HG03521 (cell line): ENCODE data around the gene PTPRT.

ENCODE experiments used
- ATAC-seq: cut with Tn5 transposase; IDR thresholded peaks from one replicate; pipeline ENCODE4 v1.9.1; 2021; ENCODE audit warnings: mild to moderate bottlenecking, moderate library complexity; ENCODE audit not compliant: unreplicated experiment

PTPRT gene

DNA sequence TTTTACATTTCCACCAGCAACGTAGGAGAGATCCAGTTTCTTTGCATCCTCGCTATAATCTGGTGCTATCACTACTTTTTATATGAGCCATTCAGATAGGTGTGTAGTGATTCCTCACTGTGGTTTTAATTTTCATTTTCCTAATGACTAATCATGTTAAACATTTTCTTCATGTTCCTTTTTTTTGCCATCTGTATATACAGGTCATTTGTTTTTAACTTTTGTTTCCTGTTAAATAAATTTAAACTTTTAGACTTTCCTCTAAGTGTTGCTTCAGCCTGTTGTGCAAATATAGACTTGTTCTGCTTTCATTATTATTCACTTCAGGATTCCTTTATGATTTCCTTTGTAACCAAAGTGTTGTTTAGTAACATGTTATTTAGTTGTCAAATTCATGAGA lies 697.4 kb downstream of the PTPRT start:
- ATAC-seq, result no peak

DNA sequence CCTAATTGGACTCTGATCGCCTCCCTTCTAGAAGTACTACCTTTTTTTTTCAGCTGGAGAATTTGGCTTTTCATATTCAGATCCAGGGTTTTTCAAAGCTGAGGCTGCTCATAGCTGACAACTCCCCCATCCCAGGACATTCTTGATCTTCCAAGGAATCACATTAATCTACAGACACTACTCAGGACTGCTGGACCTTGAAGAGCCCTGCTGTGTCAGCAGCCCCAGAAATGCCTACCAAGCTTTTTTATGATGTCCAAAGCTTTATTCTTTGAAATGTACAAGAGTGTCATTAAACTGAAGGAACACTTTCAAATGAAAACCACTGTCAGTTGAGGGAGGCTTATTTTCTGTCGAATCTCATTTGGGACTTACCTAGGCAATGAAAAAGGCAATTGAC lies 704.1 kb downstream of the PTPRT start:
- no peak for ATAC-seq

DNA sequence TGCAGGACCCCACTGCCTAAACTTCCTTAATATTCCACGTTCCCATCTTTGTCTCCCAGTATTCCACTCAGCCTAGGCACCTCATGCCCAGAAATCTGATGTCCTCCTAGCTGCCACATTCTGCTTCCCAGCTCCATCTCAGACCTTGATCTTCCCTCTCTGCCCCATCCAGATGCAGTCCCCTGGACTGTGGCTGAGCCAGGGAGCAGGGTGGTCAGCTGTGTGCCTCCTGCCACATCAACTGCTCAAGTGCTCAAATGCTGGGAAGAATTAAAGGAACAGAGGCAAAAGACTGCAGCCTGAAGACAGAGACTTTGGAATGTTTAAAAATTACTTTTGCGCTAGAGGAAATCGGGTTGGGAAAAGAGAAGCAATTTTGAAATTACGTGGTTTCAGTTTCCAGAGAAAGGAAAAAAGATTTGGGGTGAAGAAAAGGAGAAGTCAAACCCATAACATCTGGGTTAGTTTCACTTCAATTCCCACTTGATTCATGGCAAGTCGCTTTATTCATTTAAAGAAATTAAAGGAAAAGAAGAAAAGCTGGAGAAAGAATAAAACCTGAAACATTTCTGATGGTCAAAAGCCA lies 704.8 kb downstream of the PTPRT start:
- no peak for ATAC-seq

DNA sequence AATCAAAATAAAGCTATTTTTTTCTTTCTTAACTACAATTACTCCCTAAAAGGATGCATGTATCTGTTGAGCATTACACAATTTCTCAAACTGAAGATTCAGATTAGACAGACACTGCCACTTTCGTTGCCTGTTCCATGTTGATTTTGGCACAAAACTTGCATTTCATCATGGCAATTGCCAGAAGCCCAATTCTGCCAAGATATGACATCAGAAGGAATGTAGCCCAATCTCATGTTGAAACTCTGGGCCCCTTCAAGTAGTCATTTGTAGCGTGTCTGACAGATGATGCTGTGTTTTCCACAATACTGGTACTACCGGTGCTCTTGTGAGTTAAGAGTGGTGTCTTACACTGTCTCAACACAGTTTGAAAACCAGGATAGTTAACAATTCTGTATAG lies 705.4 kb downstream of the PTPRT start:
- ATAC-seq, result no peak

DNA sequence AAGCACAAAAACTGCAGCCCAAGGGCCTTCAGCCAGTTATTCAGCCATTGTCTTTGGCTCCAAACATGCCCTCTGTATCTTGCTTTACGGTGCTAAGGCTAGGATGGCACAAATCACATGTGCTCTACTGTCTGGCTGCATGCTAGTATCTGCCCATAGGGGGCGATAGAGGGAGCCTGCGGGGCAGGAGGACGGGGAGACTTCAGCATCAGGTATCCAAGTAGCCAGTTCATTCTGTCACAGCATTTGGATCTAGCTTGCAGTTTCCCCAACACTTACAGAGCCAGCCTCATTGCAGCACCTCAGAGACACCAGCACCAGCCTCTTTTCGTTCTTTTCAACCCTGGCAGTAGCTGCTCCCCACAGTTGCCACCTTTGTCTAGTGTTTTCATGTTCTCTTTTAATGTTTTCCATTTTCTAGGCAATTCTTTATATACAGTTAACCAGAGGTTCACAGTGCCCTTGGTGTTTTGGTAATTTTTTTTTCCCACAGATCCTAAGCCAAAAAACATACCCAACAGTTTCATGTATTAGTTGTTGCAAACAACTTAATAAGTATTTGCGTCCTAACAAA lies 705.9 kb downstream of the PTPRT start:
- ATAC-seq, result no peak

DNA sequence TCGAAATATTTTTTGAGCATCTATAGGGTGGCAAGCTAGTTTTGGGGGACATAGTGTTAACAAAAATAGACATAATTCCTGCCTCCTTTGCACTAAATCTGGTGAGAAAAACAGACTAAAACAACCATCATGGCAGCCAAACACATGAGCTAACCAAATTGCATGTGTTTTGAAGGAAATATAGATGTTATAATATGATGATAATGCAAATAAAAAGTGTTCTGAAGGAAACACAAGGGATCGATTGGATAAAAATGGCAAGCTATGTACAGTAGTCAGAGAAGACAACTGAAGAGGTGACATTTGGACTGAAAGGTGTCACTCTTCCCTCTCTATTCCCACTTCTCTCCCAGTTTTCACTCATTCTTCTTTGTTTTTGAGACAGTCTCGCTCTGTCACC lies 706.9 kb downstream of the PTPRT start:
- ATAC-seq, result no peak

DNA sequence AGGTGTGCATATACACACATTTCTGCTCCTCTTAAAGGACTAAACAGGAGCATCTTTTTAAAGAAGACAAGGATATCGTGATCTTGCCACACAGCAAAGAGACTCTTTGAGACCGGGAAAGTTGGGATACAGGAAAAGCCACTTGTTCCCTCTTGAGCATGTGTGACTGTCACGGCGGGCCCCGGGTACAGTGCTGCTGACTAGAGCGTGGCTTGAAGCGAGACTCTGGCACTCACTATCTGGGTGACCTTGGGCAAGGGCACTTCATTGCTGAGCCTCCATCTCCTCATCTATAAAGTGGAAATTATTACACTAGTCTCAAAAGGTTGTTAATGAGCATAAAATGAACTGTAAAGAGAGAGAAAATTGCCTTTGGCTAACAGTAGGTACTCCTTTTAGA lies 713.9 kb downstream of the PTPRT start:
- ATAC-seq, result no peak

DNA sequence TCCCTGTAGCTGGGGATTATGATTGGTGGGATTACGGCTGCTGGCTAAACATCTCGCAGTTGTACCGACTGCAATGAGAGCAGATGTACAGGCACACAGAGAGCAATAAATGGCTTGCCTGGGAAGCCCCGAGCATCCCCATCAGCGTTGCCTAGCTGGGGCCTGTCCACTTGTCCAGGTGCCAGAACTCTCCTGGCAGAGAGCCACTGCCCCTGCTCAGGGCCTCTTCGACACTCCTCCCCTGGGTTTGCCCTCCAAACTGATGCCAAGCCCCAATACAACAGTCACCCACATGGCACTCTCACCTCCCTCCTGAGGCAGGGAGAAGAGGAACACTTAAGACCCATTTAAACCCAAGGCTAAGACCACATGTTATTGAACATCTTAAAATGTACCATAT lies 715.1 kb downstream of the PTPRT start:
- ATAC-seq, result no peak

DNA sequence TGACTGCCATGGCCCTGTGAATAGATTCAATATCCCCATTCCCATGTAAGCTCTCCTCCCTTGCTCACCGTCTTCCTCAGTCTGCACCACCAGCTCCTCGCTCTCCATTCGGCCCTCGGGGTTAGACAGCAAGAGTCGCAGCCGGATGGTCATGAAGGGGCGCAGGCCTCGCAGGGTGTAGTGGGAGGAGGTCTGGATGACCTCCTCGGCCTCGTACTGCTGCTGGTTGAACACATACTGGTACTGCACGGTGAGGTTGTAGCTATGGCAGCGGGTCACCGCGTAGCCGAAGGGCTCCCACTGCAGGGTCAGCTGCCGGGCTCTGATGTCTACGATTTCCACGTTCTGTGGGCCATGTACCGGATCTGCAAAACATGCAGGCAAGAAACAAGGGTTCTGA lies 717.5 kb downstream of the PTPRT start:
- no peak for ATAC-seq

DNA sequence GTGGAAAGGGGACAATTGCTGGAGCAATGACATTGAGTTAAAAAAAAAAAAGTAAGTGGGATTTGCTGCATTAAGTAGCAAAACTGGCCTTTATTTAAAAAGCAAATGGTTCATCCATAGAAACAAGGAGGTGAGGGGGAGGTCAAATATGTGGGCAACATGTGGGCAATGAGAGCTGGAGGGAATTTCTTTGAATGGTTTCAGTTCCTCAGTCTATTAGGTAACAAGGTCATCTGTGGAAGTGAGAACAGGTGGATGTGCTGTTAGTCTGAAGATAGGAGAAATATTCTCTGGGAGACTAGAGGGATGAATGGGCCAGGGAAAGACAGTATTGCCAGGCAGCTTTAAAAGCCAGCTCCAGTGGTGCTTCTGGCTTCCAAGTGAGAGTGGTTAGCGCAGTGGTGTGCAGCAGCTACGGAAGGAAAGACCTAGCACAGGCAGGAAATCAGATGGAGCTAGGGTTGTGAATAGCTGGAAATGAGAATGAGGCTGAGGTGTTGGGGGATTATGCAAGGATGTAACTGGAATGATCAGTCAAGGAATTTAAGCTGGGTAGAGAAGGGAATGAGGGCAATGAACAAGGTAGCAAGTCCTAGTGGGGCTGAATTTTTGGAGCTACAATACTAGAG lies 727.6 kb downstream of the PTPRT start:
- no peak for ATAC-seq

DNA sequence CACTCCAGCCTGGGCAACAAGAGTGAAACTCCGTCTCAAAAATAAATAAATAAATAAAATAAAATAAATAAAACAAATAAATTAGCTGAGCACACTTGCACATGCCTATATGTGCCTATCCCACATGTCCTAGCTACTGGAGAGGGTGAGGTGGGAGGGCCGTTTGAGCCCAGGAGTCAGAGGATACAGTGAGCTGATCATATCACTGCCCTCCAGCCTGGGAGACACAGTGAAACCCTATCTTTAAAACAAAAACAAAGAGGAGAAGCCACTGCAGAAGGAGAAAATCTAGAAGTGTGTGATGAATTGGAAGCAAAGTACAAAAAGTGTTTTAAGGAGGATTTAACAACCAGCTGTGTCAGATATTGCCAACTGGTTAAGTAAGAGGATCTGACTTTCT lies 728.4 kb downstream of the PTPRT start:
- ATAC-seq, result no peak

DNA sequence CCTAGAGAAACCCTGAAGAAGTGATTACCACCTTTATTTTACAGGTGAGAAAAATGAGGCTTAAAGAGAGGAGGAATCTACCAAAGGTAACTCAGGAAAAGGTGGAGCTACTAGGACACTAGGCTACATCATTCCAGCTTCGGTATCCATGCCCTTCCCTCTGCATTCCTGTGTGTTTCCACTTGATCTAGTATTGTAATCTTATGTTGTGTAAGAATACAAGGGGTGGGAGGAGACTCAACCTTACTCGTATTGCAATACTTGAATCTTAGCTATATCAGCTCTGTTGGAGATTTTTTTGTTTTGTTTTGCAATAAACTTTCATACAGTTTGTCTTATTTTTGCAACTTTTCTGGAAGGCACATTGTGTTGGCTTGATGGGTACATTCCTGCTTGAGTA lies 742.4 kb downstream of the PTPRT start:
- ATAC-seq, result no peak

DNA sequence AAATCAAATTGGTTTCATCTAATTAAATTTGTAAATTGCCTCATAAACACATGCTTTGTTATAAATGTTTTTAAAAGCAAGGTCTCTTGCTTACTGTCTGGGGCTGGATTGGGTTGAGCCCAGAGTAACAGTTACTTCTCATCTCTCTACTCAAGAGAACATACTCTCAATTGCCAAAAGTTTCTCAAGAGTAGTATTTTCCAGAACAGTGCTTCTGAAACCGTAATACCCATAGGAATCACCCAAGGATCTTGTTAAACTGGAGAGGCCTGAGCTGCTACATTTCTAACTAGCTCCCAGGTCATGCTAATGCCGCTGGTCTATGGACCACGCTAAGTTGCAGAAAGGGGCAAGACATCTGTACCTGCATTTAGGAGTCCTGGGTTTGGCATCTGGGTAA lies 744.9 kb downstream of the PTPRT start:
- ATAC-seq, result no peak

DNA sequence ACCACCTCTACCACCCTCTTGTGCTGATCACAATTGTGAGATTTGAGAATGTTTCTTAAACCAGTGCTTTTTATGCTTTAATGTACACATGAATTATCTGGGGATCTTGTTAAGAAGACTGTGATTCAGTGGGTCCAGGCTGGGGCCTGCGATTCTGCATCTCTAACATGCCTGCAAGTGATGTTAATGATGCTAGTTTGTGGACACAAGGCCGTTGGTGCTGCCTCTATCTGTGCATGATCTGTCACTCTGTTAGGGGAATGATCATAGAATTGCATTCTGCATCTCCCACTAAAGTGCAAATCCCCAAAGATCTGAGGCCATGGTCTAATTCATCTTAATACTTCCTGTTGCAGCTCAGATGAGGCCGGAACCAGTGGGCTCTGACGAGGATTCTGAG lies 746.5 kb downstream of the PTPRT start:
- no peak for ATAC-seq

DNA sequence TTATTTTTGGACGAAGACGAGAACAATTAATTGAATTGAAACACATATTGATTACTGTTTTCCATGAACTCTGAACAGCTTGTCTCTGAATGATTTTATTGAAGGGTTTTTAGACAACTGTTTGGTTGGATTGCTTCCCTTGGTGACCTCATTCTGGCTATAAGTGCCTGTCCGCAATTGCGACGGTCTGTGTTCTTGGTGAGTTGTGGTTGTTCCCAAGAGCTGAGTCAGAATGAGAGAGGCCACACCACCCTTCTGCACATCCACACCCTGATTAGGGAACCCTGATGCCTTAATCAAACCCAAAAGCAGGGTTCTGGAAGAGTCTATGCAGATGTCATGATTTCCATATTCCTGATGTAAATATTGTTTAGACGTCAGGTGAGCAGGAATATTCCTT lies 747.0 kb downstream of the PTPRT start:
- ATAC-seq, result no peak

DNA sequence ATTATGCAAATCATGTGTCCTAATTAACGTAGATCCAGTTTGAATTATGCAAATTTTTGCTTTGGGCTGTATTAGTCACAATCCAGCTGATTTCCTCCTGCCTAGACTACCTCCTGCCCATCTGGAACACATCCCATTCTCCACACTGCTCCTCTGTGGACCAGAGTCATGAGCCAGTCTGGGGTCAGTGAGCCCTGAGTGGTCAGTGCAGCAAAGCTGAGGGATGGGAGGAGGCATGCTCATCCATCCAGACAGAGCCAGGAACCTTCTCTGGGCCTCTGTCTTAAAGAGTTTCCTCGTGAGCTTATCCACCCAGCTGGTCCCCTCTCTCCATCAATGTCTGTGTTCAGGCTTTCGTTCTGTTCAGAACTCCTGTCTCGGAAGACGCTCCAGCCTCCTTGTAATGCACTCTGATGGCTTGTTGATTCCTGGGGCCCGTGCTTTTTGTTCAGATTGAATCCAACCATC lies 747.8 kb downstream of the PTPRT start:
- ATAC-seq, result no peak

DNA sequence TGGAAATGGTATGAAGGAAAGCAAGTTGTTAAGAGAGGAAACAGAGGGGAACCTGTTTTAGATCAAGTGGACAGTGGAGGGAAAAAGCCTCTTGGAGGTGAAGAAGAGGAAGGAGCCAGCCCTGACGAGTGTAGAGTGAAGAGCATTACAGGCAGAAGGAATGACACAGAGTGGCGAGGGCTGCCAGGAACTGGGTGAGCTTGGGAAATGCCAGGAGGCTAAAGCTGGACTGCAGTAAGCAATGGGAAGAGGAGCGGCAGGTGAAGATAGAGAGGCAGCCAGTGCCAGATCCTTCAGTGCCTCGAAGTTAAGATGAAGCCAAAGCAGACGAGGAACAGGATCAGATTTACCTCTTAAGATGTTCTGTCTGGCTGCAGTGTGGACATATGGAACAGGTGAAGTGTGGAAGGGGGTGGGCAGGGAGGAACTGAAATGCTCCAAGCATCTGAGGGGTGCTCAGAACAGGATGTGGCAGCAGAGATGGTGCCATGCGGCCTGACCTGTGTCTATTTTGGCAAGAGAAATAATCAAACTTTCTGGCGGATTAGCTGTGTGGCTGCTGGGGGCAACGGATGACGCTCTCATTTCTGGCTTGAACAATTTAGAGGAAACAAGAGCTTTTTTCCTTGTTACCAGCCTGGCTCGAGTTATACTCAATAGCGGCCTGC lies 748.4 kb downstream of the PTPRT start:
- ATAC-seq, result no peak

DNA sequence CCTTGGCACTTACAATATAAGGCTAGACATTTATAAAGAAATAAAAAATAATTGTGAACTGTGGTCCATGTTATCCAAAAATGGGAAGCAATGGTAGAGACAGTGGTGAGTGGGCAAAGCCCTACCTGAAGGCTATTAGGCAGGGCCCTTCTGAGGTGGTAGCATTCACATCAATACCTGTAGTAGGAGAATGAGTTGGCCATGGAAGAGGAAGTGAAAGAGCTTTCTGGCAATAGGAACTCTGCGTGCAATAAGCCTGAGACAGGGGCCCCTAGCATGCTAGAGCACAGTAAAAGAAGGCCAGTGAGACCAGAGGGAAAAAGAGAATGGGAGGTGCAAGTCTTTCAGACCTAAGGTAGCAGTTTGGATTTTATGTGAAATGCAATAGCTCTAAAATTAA lies 754.5 kb downstream of the PTPRT start:
- peak; percentile 71 for ATAC-seq

DNA sequence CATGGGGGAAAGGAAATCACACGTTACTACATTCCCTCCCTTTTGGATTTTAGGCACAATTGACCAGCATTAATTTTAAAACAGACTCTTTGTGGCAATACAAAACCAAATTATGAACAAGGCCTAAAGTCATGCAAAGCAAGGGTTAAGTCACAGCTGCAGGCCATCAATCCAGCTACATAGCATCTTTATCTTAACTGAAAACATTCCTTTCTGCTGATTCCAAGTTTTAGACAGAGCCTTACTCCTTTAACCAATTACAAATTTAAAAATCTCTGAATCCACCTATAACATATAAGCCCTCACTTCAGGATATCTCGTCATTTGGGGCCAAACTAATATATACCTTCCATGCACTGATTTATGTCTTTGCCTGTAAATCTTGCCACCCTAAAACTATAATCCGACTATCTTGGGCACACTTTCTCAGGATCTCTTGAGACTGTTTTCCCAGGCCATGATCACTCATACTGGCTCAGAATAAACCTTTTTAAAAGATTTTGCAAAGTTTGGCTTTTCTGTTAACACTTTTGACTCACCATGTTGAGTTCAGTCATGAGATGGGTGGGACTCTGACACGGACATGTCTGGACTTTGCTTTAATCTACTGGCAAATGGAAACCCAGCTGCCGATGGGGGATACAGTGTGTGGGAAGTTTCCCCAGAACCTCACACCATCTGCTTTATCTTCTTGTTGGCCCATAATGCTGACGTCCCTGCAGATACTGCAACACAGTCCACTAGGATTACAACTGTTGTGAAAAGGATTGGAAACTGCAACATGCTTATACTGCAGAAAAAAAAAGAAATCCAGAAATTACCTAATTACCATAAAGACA lies 757.0 kb downstream of the PTPRT start:
- ATAC-seq, result no peak

DNA sequence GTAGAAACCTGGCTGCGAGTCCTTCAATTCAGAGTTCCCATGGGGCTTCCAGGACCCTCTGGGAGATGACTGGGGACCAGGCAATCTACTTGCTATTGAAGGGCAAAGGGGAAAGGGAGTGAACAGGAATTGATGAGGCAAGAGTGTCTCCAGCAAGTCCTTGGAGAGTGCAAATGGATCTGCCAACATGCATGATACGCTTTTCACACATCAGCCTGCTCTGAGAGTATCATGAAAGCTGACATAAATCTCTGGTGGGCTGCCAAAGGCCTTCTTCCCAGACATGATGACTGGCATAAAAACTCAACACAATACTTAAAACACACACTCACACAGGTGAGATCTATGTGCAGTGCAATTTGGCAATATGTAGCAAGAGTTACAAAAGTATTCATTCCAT lies 759.1 kb downstream of the PTPRT start:
- ATAC-seq, result no peak

DNA sequence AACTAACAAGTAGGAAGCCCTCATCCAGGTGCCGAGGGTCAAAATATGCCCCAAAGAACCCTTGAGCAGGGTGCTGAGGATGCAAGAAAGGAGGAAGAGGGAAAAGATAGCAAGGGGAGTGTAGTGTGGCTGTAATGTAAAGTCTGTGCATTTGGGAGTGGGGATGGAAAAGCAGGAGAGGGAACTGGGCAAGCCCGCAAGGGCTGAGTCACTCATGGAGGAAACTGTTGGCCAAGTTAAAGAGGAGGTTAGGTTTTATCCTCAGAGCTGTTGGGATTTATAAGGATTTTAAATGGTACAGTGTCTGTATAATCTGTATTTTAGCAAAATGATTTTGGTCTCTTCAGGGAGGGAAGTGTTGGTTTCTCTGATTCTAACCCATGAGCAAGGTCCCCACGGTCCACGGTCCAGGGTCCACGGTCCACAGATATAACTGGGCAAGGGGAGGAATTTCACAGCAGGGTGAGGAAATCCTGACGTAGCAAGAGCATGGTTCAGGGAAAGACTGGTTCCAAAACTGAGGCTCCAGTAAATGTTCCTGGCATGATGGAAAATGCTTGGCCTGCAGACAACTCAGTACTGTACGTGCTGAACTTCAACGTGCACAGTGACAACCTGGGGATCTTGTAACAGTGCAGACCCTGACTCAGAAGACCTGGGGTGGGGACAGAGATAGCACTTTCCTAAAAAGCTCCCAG lies 759.8 kb downstream of the PTPRT start:
- ATAC-seq, result no peak
